Endothelial cell of umbilical vein (primary cell): ENCODE measurements around the gene ZBTB7B. TPM values are rescaled to one million over a fixed set of nuclear protein-coding genes. Genes with fewer than 3 reads are reported as not detected.

Experiments
- BruUV-seq: library from RNA; stranded (reverse); fragments of 400-500 nt; replicated peaks from 2 replicates; lab custom pipeline; 2021; lab: Mats Ljungman, UMichigan
- CTCF ChIA-PET: fragments of 300-600, 350-600 bp; sonication (Branson Sonifier 250); formaldehyde crosslinking; loops from one replicate; lab custom pipeline; 2021; ENCODE audit warnings: antibody characterized with exemption, inconsistent platforms; lab: Charles Lee
- POLR2A ChIA-PET: fragments of 300-600, 350-600 bp; sonication (Branson Sonifier 250); formaldehyde crosslinking; loops from one replicate; lab custom pipeline; 2021; ENCODE audit warnings: antibody characterized with exemption, inconsistent platforms; lab: Charles Lee
- DNase-seq: peaks from one replicate; pipeline ENCODE4 v3.0.0-alpha.2; 2011; ENCODE audit warnings: low read depth, low spot score
- FAIRE-seq: peaks from 2 replicates; lab custom pipeline; 2011; peaks lifted over from hg19 to GRCh38; lab: Jason Lieb, UNC
- H2AFZ ChIP-seq: 2 replicates; pipeline ENCODE4 v1.6.0; 2012; ENCODE audit warnings: low read depth, low read length, control low read depth, inconsistent platforms
- H3K27ac ChIP-seq: 2 replicates; pipeline ENCODE4 v1.5.1; 2011; ENCODE audit warnings: low read depth, mild to moderate bottlenecking, control low read depth, low read length, moderate library complexity; ENCODE audit not compliant: insufficient read depth
- H3K27me3 ChIP-seq, 2 experiments: 2 replicates each; pipeline versions ENCODE4 v1.6.0 to v1.6.1; 2011; ENCODE audit warnings: low read length in 2 of 2, mixed read lengths in 1 of 2; ENCODE audit not compliant: control insufficient read depth in 2 of 2, insufficient read depth in 2 of 2
- H3K36me3 ChIP-seq, 2 experiments: 2 replicates in 1 of 2; 3 replicates in 1 of 2; pipeline ENCODE4 v1.5.1; 2011; ENCODE audit warnings: low read length in 2 of 2, mild to moderate bottlenecking in 1 of 2, moderate library complexity in 1 of 2; ENCODE audit not compliant: control insufficient read depth in 2 of 2, insufficient read depth in 2 of 2; ENCODE audit errors: extremely low read depth in 1 of 2
- H3K4me1 ChIP-seq: 3 replicates; pipeline ENCODE4 v1.5.1; 2011; ENCODE audit warnings: mild to moderate bottlenecking, low read length; ENCODE audit not compliant: control insufficient read depth, insufficient read depth; ENCODE audit errors: extremely low read depth
- H3K4me2 ChIP-seq: 2 replicates; pipeline ENCODE4 v1.6.1; 2011; ENCODE audit warnings: low read length, control low read depth, mixed read lengths; ENCODE audit not compliant: insufficient read depth
- H3K4me3 ChIP-seq, 3 experiments: fragments of 200-600 bp in 1 of 3; sonication (generic), shearing (Covaris generic) in 1 of 3; replicated peaks in 1 of 3; 2 replicates each; pipeline ENCODE4 v1.5.1; 2011 to 2016; ENCODE audit warnings: control low read depth in 3 of 3, low read length in 3 of 3, mild to moderate bottlenecking in 2 of 3, inconsistent platforms in 1 of 3, low read depth in 1 of 3, moderate library complexity in 1 of 3; ENCODE audit not compliant: insufficient read depth in 1 of 3
- H3K79me2 ChIP-seq: 2 replicates; pipeline ENCODE4 v1.6.0; 2012; ENCODE audit warnings: low read length, inconsistent platforms; ENCODE audit not compliant: control insufficient read depth, insufficient read depth
- H3K9ac ChIP-seq: replicated peaks from 2 replicates; pipeline ENCODE3; 2011; ENCODE audit warnings: low read length, control low read depth; ENCODE audit not compliant: insufficient read depth; ENCODE audit errors: extremely low read depth
- H3K9me1 ChIP-seq: replicated peaks from 3 replicates; pipeline ENCODE4 v1.6.0; 2011; ENCODE audit warnings: mild to moderate bottlenecking, low read length; ENCODE audit not compliant: control insufficient read depth, insufficient read depth; ENCODE audit errors: extremely low read depth
- H3K9me3 ChIP-seq: replicated peaks from 2 replicates; pipeline ENCODE4 v1.5.1; 2012; ENCODE audit warnings: low read length, inconsistent platforms; ENCODE audit not compliant: control insufficient read depth, insufficient read depth
- H4K20me1 ChIP-seq: replicated peaks from 2 replicates; pipeline ENCODE3; 2011; ENCODE audit warnings: mild to moderate bottlenecking, low read length; ENCODE audit not compliant: control insufficient read depth, insufficient read depth; ENCODE audit errors: extremely low read depth
- CTCF ChIP-seq, 2 donors: IDR thresholded peaks; 1 replicate in 1 of 2; 2 replicates in 1 of 2; pipeline ENCODE4 v1.5.1; 2011; ENCODE audit warnings: low read length in 2 of 2, mild to moderate bottlenecking in 2 of 2, moderate library complexity in 2 of 2, control low read depth in 1 of 2, inconsistent platforms in 1 of 2, low read depth in 1 of 2; ENCODE audit not compliant: insufficient read depth in 1 of 2; ENCODE audit errors: extremely low read depth in 1 of 2
- EZH2 ChIP-seq: IDR thresholded peaks from 2 replicates; pipeline ENCODE4 v1.6.1; 2012; ENCODE audit warnings: borderline replicate concordance, low read depth, mild to moderate bottlenecking, moderate library complexity, low read length, inconsistent platforms; ENCODE audit not compliant: severe bottlenecking
- FOS ChIP-seq: IDR thresholded peaks from 2 replicates; pipeline ENCODE4 v1.6.1; 2011; ENCODE audit warnings: mild to moderate bottlenecking, low read length, moderate library complexity, borderline replicate concordance; ENCODE audit not compliant: insufficient read depth
- GATA2 ChIP-seq: IDR thresholded peaks from 2 replicates; pipeline ENCODE4 v1.7.0; 2011; ENCODE audit warnings: low read depth, mild to moderate bottlenecking, moderate library complexity, mixed read lengths, low read length; ENCODE audit not compliant: insufficient read length, insufficient read depth
- JUN ChIP-seq: IDR thresholded peaks from 2 replicates; pipeline ENCODE4 v1.6.1; 2011; ENCODE audit warnings: borderline replicate concordance, low read depth; ENCODE audit not compliant: insufficient read length, insufficient read depth
- MAX ChIP-seq: IDR thresholded peaks from 2 replicates; pipeline ENCODE4 v1.6.1; 2011; ENCODE audit not compliant: insufficient read depth, insufficient read length
- MYC ChIP-seq: IDR thresholded peaks from one replicate; pipeline ENCODE4 v1.6.1; 2011; ENCODE audit warnings: mild to moderate bottlenecking, low read depth, low read length
- POLR2A ChIP-seq: IDR thresholded peaks from 2 replicates; pipeline ENCODE4 v1.6.1; 2012; ENCODE audit warnings: low read depth, mild to moderate bottlenecking, control low read depth, low read length
- POLR2AphosphoS5 ChIP-seq: IDR thresholded peaks from 2 replicates; pipeline ENCODE4 v1.6.1; 2012; ENCODE audit warnings: low read depth, mild to moderate bottlenecking, control low read depth, low read length, moderate library complexity; ENCODE audit not compliant: insufficient read depth
- dilution Hi-C: fragments of 300-500 bp; cut with MboI; formaldehyde crosslinking; loops from one replicate; pipeline ENCODE4 v1.15.0; 2019; ENCODE audit warnings: low sequenced_read_pairs; ENCODE audit not compliant: extremely low pct_ligation_motif_present
- intact Hi-C: fragments of 100-400 bp; cut with micrococcal nuclease; formaldehyde crosslinking; loops from one replicate; pipeline ENCODE4 v1.10.0; 2022
- polyA plus RNA-seq, 4 experiments: library from polyadenylated mRNA; depleted of rRNA in 3 of 4; stranded (reverse) in 3 of 4; unstranded in 1 of 4; fragments of >200 nt; gene quantifications; 2 replicates each; pipeline versions ENCODE4 v1.2.1 to v1.2.3, GENCODE V29; 2011 to 2012; ENCODE audit warnings: missing spikeins in 1 of 4
- total RNA-seq: library from RNA; stranded (reverse); gene quantifications from 2 replicates; pipeline ENCODE4 v1.2.3, GENCODE V29; 2021

ZBTB7B gene
- total and polyA plus RNA-seq, 2 donors (not counting 3 experiments of a cell fraction or from before 2014, with no cell fraction given): 20.0 to 26.2 TPM

GRCh38 chr1:155040358-155041093 is 37.9 kb downstream of the ZBTB7B start:
- Histone ChIP-seq H3K9ac (no peak overlapping the region), H3K4me2 (no peak overlapping the region), H3K9me3 (no peaks in the 10 kb centered on the region), H3K79me2 (no peaks in the 10 kb centered on the region), H3K27ac (no peak overlapping the region), H3K27me3 (peaks cover 0 to 5% of the 10 kb centered on the region in 2 experiments), H3K4me1 (peaks cover 16% of the 10 kb centered on the region), H3K9me1 (no peaks in the 10 kb centered on the region), H3K36me3 (no peaks in the 10 kb centered on the region), H3K4me3 (no peak overlapping the region), H4K20me1 (no peaks in the 10 kb centered on the region), H2AFZ (no peak overlapping the region)
- BruUV-seq: no TSS peak
- CTCF ChIA-PET: interaction anchor here (0.7 to 3.0 kb wide), 7 partner anchors 11 to 371 kb away, joined by 3 to 13 read pairs (median 5); partner anchors contain the start of gene ADAM15
- TF ChIP-seq POLR2AphosphoS5 (no peak), POLR2A (no peak), MAX (no peak), EZH2 (no peak), MYC (no peak), GATA2 (no peak), CTCF (IDR thresholded peaks at IDR 0.05; ENCODE audit: extremely low read depth in 1 of 2, insufficient read depth in 1 of 2, low read depth in 1 of 2, low read length in 2 of 2) (no peak), JUN (no peak), FOS (no peak)
- dilution Hi-C loops (no loop called here), intact Hi-C loops (no loop called here)
- DNase-seq (no peak), FAIRE-seq (no peak)
- POLR2A ChIA-PET: no interaction called here
